HepG2 (cell line): Measurements from ENCODE around the gene XRCC1. TPM values are rescaled to one million over a fixed set of nuclear protein-coding genes. Genes with fewer than 3 reads are reported as not detected.

Experiments used
- EEA1 ChIP-seq: sonication (generic); formaldehyde crosslinking; IDR thresholded peaks from 2 replicates; pipeline ENCODE4 v1.5.1; 2020; ENCODE audit warnings: mild to moderate bottlenecking, missing genetic modification reagents, borderline replicate concordance
- HNF4G ChIP-seq, 2 experiments: sonication (generic) in 1 of 2; formaldehyde crosslinking in 1 of 2; IDR thresholded peaks; 2 replicates each; pipeline versions ENCODE4 v1.4.0 to v1.6.1; 2011 to 2020; ENCODE audit warnings: borderline replicate concordance in 2 of 2, low read depth in 2 of 2, mild to moderate bottlenecking in 2 of 2, low read length in 1 of 2, missing genetic modification reagents in 1 of 2, moderate library complexity in 1 of 2
- IRF2 ChIP-seq: IDR thresholded peaks from 2 replicates; pipeline ENCODE4 v1.6.1; 2018; ENCODE audit warnings: missing genetic modification reagents, missing compliant biosample characterization
- JUNB ChIP-seq: sonication (generic); formaldehyde crosslinking; IDR thresholded peaks from 2 replicates; pipeline ENCODE4 v1.8.0; 2022; ENCODE audit warnings: missing genetic modification reagents, mild to moderate bottlenecking, borderline replicate concordance
- MATR3 ChIP-seq: sonication (generic); formaldehyde crosslinking; IDR thresholded peaks from 2 replicates; pipeline ENCODE4 v1.4.0; 2020; ENCODE audit warnings: missing genetic modification reagents
- MTF2 ChIP-seq: sonication (generic); formaldehyde crosslinking; IDR thresholded peaks from 2 replicates; pipeline ENCODE4 v1.5.0; 2020; ENCODE audit warnings: missing genetic modification reagents, borderline replicate concordance
- NBN ChIP-seq: fragments of 450-650 bp; conservative IDR thresholded peaks from 2 replicates; pipeline ENCODE4 v1.6.1; 2017
- NCOA5 ChIP-seq: sonication (generic); formaldehyde crosslinking; IDR thresholded peaks from 2 replicates; pipeline ENCODE4 v1.4.0; 2020; ENCODE audit warnings: missing genetic modification reagents
- SIX4 ChIP-seq: sonication (generic); formaldehyde crosslinking; IDR thresholded peaks from 2 replicates; pipeline ENCODE4 v1.4.0; 2020; ENCODE audit warnings: missing genetic modification reagents
- SMC3 ChIP-seq: IDR thresholded peaks from 2 replicates; pipeline ENCODE4 v1.6.1; 2011; ENCODE audit warnings: low read length, improper control_type of control experiment
- SOX6 ChIP-seq, 2 experiments: fragments of 450-650 bp in 1 of 2; sonication (generic) in 1 of 2; formaldehyde crosslinking in 1 of 2; IDR thresholded peaks; 2 replicates each; pipeline versions ENCODE4 v1.4.0 to v1.6.1; 2017 to 2020; ENCODE audit warnings: antibody characterized with exemption in 1 of 2, mild to moderate bottlenecking in 1 of 2, missing genetic modification reagents in 1 of 2
- ZBTB20 ChIP-seq: sonication (generic); formaldehyde crosslinking; IDR thresholded peaks from 2 replicates; pipeline ENCODE4 v1.8.1; 2023; ENCODE audit warnings: missing genetic modification reagents, low read depth, mild to moderate bottlenecking, borderline replicate concordance
- ZFAT ChIP-seq: sonication (generic); formaldehyde crosslinking; conservative IDR thresholded peaks from 2 replicates; pipeline ENCODE4 v1.8.1; 2023; ENCODE audit warnings: missing genetic modification reagents, inconsistent platforms
- ZNF24 ChIP-seq: fragments of 450-650 bp; IDR thresholded peaks from 2 replicates; pipeline ENCODE4 v1.6.1; 2017; ENCODE audit warnings: antibody characterized with exemption, mild to moderate bottlenecking
- polyA plus RNA-seq, 8 experiments: library from polyadenylated mRNA; depleted of rRNA in 3 of 8; stranded (reverse) in 7 of 8; unstranded in 1 of 8; fragments of >200 nt; fragmentation: Illumina TruSeq in 4 of 8; extraction: Trizol in 4 of 8; gene quantifications; 2 replicates each; pipeline versions ENCODE4 v1.2.1 to v1.2.3, GENCODE V29; 2011 to 2016; ENCODE audit warnings: low read depth in 4 of 8, missing spikeins in 1 of 8, mixed read lengths in 1 of 8; ENCODE audit not compliant: insufficient read depth in 1 of 8
- total RNA-seq, 5 experiments: library from RNA; depleted of rRNA; stranded (reverse); fragments of >200 nt; fragmentation: Illumina TruSeq; extraction: Trizol; gene quantifications; 2 replicates each; pipeline ENCODE4 v1.2.3, GENCODE V29; 2016; ENCODE audit warnings: low read depth in 1 of 5
- TF ChIP-seq, protein P1 (sequence below): sonication (generic); formaldehyde crosslinking; conservative IDR thresholded peaks from 2 replicates; pipeline ENCODE4 v1.8.0; 2022; ENCODE audit warnings: missing genetic modification reagents
- TF ChIP-seq, protein P2 (sequence below): sonication (generic); formaldehyde crosslinking; IDR thresholded peaks from 2 replicates; pipeline ENCODE4 v1.5.0; 2020; ENCODE audit warnings: mild to moderate bottlenecking, missing genetic modification reagents
- TF ChIP-seq, protein P3 (sequence below): sonication (generic); formaldehyde crosslinking; IDR thresholded peaks from 2 replicates; pipeline ENCODE4 v1.4.0; 2020; ENCODE audit warnings: missing genetic modification reagents, mild to moderate bottlenecking, borderline replicate concordance
- TF ChIP-seq, protein P4 (sequence below): sonication (generic); formaldehyde crosslinking; IDR thresholded peaks from 2 replicates; pipeline ENCODE4 v1.5.0; 2020; ENCODE audit warnings: missing genetic modification reagents

The XRCC1 gene
- total and polyA plus RNA-seq, 2 of the 13 experiments (the other 11 are each of a cell fraction or from before 2014, with no cell fraction given) = 24.7 to 26.3 TPM

DNA sequence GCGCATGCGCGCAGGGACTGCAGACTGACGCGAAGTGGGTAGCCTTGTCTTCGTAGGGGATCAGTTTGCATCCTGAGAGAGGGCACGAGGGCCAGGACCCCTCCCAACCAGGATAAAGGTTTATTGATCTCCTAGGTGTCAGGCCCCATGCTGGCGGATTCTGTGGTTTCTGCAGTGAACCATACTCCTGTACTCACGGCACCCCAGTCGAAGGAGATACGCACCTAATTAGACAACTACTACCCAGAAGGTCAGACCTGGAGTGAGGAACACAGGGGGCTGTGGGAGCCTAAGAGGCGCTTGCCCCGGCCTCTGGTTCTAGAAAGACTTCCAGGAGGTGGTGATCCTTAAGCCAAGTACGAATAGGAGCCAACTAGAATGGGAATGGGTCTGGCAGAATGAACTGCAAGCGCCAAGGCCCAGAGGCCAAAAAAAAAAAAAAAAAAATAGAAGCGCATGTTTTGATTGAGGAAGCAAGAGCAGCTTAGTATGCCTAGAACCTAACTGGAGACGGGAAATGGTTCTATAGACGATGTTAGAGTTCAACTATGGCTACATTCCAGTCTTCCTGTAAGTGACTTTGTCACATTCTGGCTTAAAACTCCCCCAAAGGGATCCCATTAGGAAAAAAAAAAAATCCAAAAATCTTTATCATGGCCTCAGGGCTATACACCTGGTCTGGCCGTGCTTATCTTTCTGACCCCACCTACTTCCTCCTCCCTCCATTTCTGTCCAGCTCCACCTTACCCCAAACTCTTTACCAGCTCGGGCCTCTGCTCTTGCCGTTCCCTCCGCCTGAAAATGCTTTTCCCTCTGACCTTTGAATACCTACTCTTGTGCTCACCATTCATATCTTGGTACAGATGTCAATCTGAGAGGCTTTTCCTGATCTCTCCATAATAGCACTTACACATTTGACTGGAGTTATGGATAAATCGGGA lies 45.0 kb upstream of the XRCC1 start (continued):
- no peak for TF ChIP-seq ZFAT (CRISPR knock-in tag)
- TF ChIP-seq, protein P1, sequence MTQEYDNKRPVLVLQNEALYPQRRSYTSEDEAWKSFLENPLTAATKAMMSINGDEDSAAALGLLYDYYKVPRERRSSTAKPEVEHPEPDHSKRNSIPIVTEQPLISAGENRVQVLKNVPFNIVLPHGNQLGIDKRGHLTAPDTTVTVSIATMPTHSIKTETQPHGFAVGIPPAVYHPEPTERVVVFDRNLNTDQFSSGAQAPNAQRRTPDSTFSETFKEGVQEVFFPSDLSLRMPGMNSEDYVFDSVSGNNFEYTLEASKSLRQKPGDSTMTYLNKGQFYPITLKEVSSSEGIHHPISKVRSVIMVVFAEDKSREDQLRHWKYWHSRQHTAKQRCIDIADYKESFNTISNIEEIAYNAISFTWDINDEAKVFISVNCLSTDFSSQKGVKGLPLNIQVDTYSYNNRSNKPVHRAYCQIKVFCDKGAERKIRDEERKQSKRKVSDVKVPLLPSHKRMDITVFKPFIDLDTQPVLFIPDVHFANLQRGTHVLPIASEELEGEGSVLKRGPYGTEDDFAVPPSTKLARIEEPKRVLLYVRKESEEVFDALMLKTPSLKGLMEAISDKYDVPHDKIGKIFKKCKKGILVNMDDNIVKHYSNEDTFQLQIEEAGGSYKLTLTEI (CRISPR knock-in tag) = no peak
- no peak for TF ChIP-seq NCOA5
- TF ChIP-seq EEA1 (CRISPR knock-in tag) = 0 out of 2 replicates have a peak, but pooled peaks have one; percentile 4
- TF ChIP-seq, protein P2, sequence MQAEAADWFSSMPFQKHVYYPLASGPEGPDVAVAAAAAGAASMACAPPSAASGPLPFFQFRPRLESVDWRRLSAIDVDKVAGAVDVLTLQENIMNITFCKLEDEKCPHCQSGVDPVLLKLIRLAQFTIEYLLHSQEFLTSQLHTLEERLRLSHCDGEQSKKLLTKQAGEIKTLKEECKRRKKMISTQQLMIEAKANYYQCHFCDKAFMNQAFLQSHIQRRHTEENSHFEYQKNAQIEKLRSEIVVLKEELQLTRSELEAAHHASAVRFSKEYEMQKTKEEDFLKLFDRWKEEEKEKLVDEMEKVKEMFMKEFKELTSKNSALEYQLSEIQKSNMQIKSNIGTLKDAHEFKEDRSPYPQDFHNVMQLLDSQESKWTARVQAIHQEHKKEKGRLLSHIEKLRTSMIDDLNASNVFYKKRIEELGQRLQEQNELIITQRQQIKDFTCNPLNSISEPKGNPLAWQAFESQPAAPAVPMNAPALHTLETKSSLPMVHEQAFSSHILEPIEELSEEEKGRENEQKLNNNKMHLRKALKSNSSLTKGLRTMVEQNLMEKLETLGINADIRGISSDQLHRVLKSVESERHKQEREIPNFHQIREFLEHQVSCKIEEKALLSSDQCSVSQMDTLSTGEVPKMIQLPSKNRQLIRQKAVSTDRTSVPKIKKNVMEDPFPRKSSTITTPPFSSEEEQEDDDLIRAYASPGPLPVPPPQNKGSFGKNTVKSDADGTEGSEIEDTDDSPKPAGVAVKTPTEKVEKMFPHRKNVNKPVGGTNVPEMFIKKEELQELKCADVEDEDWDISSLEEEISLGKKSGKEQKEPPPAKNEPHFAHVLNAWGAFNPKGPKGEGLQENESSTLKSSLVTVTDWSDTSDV (CRISPR knock-in tag) = 0 out of 2 replicates have a peak, but pooled peaks have one; percentile 9
- no peak for TF ChIP-seq HNF4G (IDR thresholded peaks at IDR 0.05; ENCODE audit: borderline replicate concordance, low read depth, low read length)
- no peak for TF ChIP-seq HNF4G (CRISPR knock-in tag; IDR thresholded peaks at IDR 0.05; ENCODE audit: borderline replicate concordance, low read depth)
- TF ChIP-seq SOX6 (IDR thresholded peaks at IDR 0.05) = no peak
- TF ChIP-seq SOX6 (CRISPR knock-in tag; IDR thresholded peaks at IDR 0.05) = 0 out of 2 replicates have a peak, but pooled peaks have one; percentile 16
- TF ChIP-seq MATR3 (CRISPR knock-in tag) = no peak
- TF ChIP-seq, protein P3, sequence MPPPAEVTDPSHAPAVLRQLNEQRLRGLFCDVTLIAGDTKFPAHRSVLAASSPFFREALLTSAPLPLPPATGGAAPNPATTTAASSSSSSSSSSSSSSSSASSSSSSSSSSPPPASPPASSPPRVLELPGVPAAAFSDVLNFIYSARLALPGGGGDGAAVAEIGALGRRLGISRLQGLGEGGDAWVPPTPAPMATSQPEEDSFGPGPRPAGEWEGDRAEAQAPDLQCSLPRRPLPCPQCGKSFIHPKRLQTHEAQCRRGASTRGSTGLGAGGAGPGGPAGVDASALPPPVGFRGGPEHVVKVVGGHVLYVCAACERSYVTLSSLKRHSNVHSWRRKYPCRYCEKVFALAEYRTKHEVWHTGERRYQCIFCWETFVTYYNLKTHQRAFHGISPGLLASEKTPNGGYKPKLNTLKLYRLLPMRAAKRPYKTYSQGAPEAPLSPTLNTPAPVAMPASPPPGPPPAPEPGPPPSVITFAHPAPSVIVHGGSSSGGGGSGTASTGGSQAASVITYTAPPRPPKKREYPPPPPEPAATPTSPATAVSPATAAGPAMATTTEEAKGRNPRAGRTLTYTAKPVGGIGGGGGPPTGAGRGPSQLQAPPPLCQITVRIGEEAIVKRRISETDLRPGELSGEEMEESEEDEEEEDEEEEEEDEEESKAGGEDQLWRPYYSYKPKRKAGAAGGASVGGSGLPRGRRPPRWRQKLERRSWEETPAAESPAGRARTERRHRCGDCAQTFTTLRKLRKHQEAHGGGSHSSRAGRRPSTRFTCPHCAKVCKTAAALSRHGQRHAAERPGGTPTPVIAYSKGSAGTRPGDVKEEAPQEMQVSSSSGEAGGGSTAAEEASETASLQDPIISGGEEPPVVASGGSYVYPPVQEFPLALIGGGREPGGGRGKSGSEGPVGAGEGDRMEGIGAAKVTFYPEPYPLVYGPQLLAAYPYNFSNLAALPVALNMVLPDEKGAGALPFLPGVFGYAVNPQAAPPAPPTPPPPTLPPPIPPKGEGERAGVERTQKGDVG = peak; percentile 78; the same call in 1 of the 2 replicates
- TF ChIP-seq NBN = no peak
- TF ChIP-seq ZBTB20 = 0 out of 2 replicates have a peak, but pooled peaks have one; percentile 8
- TF ChIP-seq MTF2 (CRISPR knock-in tag) = peak; percentile 19; the same call in 1 of the 2 replicates
- TF ChIP-seq SMC3 = no peak
- 0 out of 2 replicates have a peak, but pooled peaks have one; percentile 5 for TF ChIP-seq IRF2
- peak; percentile 11; the same call in 1 of the 2 replicates for TF ChIP-seq SIX4
- TF ChIP-seq JUNB = no peak
- no peak for TF ChIP-seq ZNF24
- TF ChIP-seq, protein P4, sequence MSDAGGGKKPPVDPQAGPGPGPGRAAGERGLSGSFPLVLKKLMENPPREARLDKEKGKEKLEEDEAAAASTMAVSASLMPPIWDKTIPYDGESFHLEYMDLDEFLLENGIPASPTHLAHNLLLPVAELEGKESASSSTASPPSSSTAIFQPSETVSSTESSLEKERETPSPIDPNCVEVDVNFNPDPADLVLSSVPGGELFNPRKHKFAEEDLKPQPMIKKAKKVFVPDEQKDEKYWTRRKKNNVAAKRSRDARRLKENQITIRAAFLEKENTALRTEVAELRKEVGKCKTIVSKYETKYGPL = no peak
